Raji (cell line): Measurements from ENCODE around the gene CELF2.

Experiments used
- POLR2A ChIP-seq: IDR thresholded peaks from 2 replicates; pipeline ENCODE4 v1.6.1; 2011; ENCODE audit warnings: low read depth, low read length, control low read depth; ENCODE audit not compliant: insufficient read depth

CELF2 gene

DNA sequence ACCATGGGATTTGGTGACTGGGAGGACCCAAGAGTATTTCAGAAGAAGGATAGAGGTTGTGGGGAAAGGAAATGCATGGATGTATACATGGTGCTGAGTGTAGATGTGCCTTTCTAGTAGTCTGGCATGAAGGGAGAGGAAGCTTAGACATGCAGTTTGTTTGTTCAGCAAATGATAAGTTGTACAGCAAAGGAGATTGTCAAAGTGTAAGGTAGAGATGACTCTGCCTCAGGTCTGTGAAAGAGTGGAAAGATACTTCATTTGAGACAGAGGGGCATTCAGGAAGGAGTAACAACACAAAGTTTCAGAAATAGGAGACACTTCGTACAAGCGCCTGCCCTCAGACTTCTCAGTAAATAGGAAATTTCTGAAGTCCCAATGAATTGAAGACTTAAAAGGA is 152.3 kb downstream of the CELF2 start:
- no peak for TF ChIP-seq POLR2A

DNA sequence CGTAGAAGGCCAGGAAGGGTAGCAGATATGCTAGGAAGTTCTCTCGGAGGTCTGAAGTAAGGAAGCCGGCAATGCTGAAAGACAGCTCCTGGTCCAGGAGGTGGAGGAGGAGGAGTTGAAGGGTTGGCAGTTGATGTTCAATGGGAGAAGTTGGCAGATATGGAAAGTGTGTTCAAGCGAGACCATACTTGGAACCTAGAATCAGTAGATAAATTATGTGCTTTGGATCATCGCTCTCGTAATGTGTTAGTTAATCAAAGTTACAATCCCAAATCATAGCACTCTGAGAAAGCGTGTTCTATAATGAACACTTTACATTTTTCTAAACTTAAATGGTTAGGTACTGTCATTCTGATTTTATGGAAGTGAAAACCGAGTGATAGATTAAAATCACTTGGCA is 152.9 kb downstream of the CELF2 start:
- no peak for TF ChIP-seq POLR2A

DNA sequence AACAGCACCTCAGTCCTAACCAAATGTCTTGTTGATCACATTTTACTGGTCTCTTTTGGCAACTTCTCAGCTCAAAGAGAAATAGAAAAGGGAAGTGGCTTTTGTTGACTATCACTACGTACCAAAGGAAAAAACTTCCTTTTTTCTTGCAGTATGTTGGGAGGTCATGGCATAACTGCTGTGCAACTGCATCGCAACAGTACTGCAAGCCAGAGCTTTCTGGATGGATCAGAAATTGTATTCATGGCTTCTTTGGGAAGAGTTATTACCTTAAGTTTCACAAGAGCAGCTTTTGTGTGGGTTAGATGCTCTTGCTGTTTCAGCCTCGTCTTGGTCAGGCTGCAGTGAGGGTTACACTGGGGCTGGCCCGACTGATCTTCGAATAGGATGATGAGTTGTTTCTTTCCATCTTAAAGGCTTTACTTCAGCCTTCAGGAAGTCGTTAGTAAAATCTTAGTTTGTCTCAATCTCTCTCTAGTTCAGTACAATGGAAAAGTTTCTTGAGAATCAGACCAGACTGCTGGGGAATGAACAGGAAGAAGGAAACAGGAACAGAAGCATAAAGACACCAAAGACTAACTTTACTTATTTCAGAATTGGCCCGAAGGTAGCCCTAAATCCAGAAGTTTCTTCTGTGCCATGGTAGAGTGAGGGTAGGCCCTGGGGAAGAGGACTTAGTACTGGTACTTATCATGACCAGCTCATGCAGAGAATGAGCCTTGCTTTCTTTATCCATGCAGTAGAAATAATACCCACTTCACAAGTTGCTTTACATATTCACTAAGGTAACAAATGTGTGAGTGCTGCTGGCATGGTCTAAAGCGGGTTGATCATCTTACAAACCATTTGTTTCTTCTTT is 153.6 kb downstream of the CELF2 start:
- no peak for TF ChIP-seq POLR2A

DNA sequence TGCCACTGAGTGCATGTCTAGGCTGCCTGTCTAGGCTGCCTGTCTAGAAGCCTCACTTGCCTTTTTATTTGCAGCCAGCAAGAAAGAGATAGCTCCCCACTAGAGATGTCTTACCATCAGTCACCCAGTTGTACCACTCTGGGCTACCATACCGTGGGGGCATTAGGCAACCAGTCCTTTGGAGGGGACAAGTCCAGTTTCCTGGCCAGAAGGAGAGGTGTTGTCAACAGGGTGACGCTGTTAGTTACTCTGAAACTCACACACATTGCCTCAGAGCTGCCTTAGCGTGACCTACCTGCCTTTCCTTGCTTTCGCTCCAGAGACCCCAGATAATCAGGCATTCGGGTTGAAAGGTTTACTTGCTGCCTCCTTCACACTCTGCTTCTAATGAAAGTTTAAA is 155.4 kb downstream of the CELF2 start:
- TF ChIP-seq POLR2A = no peak

DNA sequence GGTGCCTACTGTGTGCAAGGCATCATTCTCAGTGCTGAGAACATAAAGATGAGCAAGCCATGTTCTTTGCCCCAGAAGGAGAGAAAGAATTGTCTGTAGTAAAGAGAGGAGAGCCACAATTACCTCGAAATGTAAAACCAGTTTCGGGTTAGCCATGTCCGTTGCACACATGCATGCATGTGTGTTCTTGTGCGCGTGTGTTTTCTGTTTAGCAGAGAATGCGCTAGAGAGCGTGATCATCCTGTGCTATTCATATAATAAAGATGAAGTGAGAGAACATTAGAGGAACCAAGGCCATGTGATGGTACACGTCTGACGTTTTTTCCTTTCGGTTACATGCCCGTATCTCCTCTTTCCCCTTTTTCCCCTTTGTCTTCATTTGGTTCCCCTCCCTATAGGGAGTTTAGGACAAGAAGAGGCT is 158.2 kb downstream of the CELF2 start:
- no peak for TF ChIP-seq POLR2A

DNA sequence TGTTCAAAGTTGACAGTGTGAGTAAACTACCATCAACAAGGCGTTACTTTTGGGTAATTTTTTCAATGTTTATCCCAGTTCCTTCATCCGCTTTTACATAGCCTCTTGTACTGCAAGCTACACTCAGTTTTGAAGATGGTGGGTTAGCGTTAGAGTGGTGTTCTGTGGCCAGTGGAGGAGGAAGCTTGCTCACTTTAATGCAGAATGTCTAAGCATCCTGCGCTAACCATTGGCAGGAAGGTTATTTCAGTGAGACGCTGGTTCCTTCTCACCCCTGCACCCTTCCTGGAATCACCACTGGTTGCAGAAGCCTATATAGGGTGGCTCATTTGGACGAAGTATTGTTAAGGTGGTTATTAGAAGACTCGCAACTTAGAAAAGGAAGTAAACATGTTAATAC is 159.1 kb downstream of the CELF2 start:
- no peak for TF ChIP-seq POLR2A

DNA sequence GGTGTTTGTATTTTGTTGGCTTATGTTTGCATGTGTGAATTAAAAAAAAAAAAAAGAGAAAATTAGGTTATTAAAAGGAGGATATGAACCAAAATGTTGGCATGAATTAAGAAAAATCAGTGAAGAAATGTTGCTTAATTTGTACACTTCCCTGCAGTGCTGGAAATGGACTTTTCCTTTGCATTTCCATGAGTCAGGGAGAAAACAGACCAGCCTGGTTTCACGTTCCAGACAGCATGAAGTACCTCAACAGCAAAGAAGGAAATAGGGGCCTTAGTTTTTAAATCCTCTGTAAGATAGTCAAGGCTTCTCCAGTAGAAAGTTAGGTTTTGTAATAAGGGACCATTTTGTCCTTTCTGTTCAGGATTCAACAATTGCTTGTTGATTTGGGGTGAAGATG is 159.7 kb downstream of the CELF2 start:
- no peak for TF ChIP-seq POLR2A

DNA sequence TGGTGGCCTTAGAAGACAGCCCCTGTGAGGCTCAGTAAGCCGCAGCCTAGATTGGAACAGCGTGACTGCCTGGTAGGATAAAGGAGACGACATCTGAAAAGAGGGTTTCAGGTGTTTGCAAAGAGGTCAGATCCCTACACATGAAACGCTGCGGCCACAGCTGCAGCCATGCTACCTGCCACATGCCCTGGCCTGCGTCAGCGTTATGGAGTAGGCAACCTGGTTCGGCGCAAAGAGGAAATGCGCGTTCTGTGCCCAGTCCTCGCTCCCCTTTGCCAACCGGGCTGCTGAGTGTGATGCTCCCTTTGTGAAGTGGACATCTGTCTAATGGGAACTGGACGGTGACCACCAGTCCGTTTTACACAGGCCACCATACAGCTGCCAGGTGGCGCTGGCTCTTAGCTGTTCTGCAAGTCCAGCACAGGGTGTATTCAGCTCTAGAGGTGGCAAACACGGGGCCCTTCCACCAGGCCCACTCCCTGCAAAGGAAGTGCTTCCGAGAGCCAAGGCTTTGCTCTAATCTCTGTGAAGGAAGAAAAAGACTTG is 160.3 kb downstream of the CELF2 start:
- TF ChIP-seq POLR2A = no peak

DNA sequence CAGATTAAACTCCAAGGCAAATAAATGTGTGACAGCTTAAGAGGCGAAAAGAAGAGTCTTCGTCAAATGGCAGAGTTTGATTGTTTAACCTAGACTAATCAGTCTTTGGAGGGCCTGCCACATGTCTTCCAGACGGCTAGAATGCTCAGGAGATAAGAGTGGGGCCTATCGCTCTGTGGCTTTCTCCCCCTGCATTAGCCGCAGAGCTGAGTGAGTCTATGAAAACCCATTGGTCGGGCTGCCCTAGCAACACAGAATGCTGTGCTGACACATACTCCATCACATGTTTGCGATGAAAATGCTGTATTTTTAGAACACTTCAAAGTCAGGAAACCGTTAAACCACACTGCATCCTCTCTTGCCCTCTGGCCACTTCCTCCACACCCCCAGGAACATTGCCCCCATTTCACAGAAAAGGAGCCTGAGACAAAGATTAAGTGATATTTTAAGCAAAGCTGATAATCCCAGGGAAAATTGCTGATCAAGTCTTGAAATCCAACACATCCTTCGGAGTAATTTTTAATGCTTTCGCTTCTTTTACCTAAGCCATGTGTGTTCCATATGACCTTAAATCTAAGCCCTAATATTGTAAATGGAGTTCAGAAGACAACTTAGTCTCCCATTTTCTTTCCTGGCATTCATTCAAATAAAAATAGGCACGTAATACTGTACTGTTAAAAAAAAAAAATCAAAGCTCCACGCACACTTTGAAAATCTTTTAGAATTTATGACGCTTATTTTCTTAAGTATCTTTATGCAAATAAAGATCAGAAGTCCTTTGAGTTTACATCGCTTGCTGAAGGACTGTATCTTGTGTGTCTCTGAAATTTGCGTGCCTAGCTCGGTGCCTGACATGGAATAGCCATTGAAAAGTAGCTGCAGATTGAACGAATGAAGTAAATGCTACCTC is 161.2 kb downstream of the CELF2 start:
- TF ChIP-seq POLR2A = no peak

DNA sequence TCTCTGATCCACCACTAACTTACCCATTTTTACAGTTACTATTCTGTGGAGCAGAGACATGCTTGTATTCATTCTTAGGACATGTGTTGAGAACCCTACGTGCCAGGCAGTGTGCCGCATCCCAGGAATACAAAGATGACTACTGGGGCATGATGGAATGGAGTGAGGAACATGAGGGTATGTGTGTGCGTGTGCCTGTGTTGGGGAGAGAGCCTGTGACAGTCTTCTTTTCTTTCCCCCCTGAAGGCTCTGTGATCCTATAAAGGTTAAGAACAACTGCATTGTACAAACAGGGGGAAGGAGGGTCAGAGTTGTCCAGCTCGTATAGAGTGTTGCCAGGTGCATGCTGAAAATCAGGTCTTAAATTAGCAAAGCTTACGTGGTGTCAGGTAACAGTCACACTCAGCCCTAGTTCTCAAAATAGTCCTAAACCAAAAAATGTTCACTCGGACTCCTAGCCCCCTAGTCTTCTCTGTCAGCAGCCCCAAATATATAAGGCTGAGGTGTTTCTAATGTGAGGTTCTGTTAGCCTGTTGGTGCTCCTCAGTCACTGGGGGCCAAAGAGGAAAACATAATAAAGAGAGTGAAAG is 161.9 kb downstream of the CELF2 start:
- no peak for TF ChIP-seq POLR2A

DNA sequence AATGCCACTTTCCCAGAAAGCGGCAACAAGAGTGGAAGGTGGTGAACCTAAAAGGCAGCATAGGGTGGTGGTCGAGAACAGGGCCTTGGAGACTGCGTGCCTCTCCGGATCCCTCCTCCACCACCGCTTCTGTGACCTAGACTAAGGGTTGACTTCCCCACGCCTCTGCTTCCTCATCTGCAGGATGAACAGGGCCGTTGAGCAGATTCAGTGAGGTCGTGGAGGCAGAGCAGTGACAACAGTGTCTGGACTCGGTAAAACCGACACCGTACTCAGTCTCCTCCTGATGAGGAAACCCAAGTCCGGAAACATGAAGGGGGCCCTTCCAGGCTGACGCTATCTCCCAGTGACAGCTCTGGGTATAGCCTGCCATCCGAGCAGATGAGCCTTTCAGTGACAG is 162.6 kb downstream of the CELF2 start:
- TF ChIP-seq POLR2A = no peak

DNA sequence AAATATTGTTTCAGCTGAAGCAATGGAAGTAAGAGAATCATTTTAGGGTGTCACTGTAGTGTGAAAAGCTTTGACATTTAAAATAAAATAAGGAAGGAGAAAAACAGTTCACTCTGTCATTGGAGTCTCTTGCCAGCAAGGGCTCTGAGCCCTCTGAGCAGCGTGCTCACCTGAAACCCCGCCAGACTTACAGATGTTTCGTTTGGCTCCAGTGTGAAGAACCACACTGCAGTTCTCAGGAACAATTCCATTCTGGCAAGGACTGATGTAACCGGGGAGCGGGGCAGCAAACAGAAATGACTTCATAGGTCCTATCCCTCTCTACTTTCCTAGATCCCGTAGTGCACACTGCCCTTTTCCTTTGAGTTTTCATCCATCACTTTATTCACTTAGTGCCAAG is 164.3 kb downstream of the CELF2 start:
- TF ChIP-seq POLR2A = no peak

DNA sequence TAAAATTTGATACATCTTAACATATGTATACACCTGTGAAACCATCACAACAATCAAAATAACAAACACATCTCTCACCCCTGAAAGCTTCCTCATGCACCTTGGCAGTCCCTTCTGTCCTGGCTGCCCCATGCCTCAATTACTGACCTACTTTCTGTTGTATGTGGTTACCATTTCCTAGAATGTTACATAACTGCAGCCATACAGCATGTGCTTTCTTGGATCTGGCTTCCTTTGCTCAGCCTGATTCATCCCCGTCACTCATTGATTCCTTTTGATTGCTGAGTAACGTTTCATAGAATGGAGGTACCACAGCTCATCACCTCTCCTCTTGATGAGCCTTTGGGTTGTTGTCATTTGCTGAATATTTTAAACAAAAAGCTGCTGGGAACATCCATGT is 165.3 kb downstream of the CELF2 start:
- TF ChIP-seq POLR2A = no peak

DNA sequence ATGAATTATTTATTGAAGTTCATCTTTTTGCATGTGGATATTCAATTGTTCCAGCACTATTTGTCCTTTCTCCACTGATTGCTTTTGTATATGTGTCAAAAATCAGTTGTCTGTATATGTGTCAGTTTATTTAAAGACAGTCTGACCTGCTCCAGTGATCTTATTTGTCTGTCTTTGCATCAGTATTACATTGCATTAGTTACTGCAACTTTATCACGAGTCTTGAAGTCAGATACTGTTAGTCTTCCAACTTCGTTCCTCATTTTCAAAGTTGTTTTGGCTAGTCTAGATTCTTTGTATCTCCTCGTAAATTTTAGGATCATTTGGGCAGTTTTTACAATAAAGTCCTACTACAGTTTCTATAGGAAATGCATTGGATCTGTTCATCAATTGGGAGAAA is 166.4 kb downstream of the CELF2 start:
- no peak for TF ChIP-seq POLR2A

DNA sequence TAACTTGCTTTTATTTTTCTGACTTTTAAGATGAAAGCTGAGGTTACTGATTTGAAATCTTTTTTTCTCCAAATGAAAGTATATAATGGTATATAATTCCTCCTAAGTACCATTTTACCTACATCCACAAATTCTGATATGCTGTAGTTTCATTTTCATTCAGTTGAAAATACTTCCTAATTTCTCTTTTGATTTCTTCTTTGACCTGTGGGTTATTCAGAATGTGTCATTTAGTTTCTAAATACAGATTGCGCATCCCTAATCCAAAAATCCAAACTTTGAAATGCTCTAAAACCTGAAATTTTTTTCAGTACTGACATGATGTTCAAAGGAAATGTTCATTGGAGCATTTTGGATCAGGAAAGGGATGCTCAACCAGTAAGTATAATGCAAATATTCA is 168.7 kb downstream of the CELF2 start:
- no peak for TF ChIP-seq POLR2A
